K562 (cell line): Measurements from ENCODE around the gene EVL. TPM values are rescaled to one million over a fixed set of nuclear protein-coding genes. Genes with fewer than 3 reads are reported as not detected.

ENCODE experiments used
- AFF1 ChIP-seq, 2 experiments: fragments of 450-650 bp; IDR thresholded peaks; 2 replicates each; pipeline ENCODE4 v1.6.1; 2018; ENCODE audit warnings: mild to moderate bottlenecking in 2 of 2, low read depth in 1 of 2; ENCODE audit not compliant: partially characterized antibody in 2 of 2
- ARID1B ChIP-seq: fragments of 450-650 bp; IDR thresholded peaks from 2 replicates; pipeline ENCODE4 v1.6.1; 2016; ENCODE audit warnings: antibody characterized with exemption, mild to moderate bottlenecking, inconsistent platforms
- BMI1 ChIP-seq: fragments of 150-350 bp; IDR thresholded peaks from 2 replicates; pipeline ENCODE4 v1.6.1; 2014; ENCODE audit warnings: low read length
- CBX8 ChIP-seq: fragments of 200-600 bp; sonication (generic); IDR thresholded peaks from 2 replicates; pipeline ENCODE4 v1.6.1; 2012; ENCODE audit warnings: borderline replicate concordance, mixed run types, low read depth, mild to moderate bottlenecking, moderate library complexity, mixed read lengths, low read length, control low read depth, inconsistent platforms; ENCODE audit not compliant: poor library complexity, severe bottlenecking; ENCODE audit errors: extremely low read depth
- CTBP1 ChIP-seq: fragments of 450-650 bp; IDR thresholded peaks from 2 replicates; pipeline ENCODE4 v1.6.1; 2016; ENCODE audit warnings: borderline replicate concordance
- DDX20 ChIP-seq: fragments of 450-650 bp; IDR thresholded peaks from 2 replicates; pipeline ENCODE4 v1.6.1; 2016; ENCODE audit warnings: missing genetic modification characterization, low read depth, mild to moderate bottlenecking, missing compliant biosample characterization, moderate library complexity
- FIP1L1 ChIP-seq: fragments of 200-400 bp; formaldehyde crosslinking; IDR thresholded peaks from 2 replicates; pipeline ENCODE4 v1.6.1; 2018; ENCODE audit warnings: mild to moderate bottlenecking, low read depth, low read length; ENCODE audit not compliant: poor library complexity, severe bottlenecking
- FOXK1 ChIP-seq: sonication (generic); formaldehyde crosslinking; IDR thresholded peaks from 2 replicates; pipeline ENCODE4 v1.8.0; 2022; ENCODE audit warnings: missing genetic modification reagents, mild to moderate bottlenecking, borderline replicate concordance
- NCOR1 ChIP-seq: fragments of 450-650 bp; IDR thresholded peaks from 2 replicates; pipeline ENCODE4 v1.6.1; 2016; ENCODE audit warnings: mild to moderate bottlenecking, moderate library complexity
- PHB2 ChIP-seq: fragments of 450-650 bp; IDR thresholded peaks from 2 replicates; pipeline ENCODE4 v1.6.1; 2017; ENCODE audit warnings: low read depth
- PTRF ChIP-seq: fragments of 450-650 bp; IDR thresholded peaks from 2 replicates; pipeline ENCODE4 v1.6.1; 2016; ENCODE audit warnings: mild to moderate bottlenecking, missing genetic modification characterization, missing compliant biosample characterization
- SAP30 ChIP-seq: fragments of 200-600 bp; sonication (generic); IDR thresholded peaks from 2 replicates; pipeline ENCODE4 v1.6.1; 2012; ENCODE audit warnings: borderline replicate concordance, low read depth, mild to moderate bottlenecking, moderate library complexity, low read length, control low read depth, inconsistent platforms; ENCODE audit not compliant: insufficient read depth, poor library complexity, severe bottlenecking
- SMARCC2 ChIP-seq: fragments of 450-650 bp; IDR thresholded peaks from 2 replicates; pipeline ENCODE4 v1.6.1; 2017; ENCODE audit warnings: antibody characterized with exemption, moderate library complexity, mild to moderate bottlenecking, low read depth
- SMARCE1 ChIP-seq: fragments of 450-650 bp; IDR thresholded peaks from 2 replicates; pipeline ENCODE4 v1.7.1; 2016; ENCODE audit warnings: mild to moderate bottlenecking
- SPI1 ChIP-seq: IDR thresholded peaks from 2 replicates; pipeline ENCODE4 v1.6.1; 2011; ENCODE audit warnings: low read depth, low read length, control low read depth, borderline replicate concordance
- ZBTB43 ChIP-seq: sonication (generic); formaldehyde crosslinking; IDR thresholded peaks from 2 replicates; pipeline ENCODE4 v1.8.0; 2023; ENCODE audit warnings: mild to moderate bottlenecking, missing genetic modification reagents
- ZNF24 ChIP-seq: fragments of 450-650 bp; IDR thresholded peaks from 2 replicates; pipeline ENCODE4 v1.6.1; 2016
- ZNF384 ChIP-seq: IDR thresholded peaks from 2 replicates; pipeline ENCODE4 v1.6.1; 2012; ENCODE audit warnings: low read depth, low read length, improper control_type of control experiment
- ZNF507 ChIP-seq: conservative IDR thresholded peaks from 2 replicates; pipeline ENCODE4 v1.6.1; 2017; ENCODE audit warnings: missing genetic modification characterization, missing compliant biosample characterization
- ZNF740 ChIP-seq, 3 experiments: fragments of 200-800 bp in 1 of 3; sonication (Bioruptor generic) in 1 of 3; sonication (generic) in 1 of 3; formaldehyde crosslinking in 1 of 3; IDR thresholded peaks; 2 replicates each; pipeline versions ENCODE4 v1.6.1 to v1.8.0; 2016 to 2022; ENCODE audit warnings: mild to moderate bottlenecking in 2 of 3, missing compliant biosample characterization in 2 of 3, missing genetic modification characterization in 2 of 3, missing genetic modification reagents in 1 of 3
- ZNF778 ChIP-seq: fragments of 450-650 bp; formaldehyde crosslinking; IDR thresholded peaks from 2 replicates; pipeline ENCODE4 v1.4.0; 2020; ENCODE audit warnings: mild to moderate bottlenecking, moderate library complexity
- polyA plus RNA-seq, 8 experiments: library from polyadenylated mRNA; depleted of rRNA in 4 of 8; stranded (reverse) in 5 of 8; unstranded in 3 of 8; fragments of >200 nt; fragmentation: Nextera tagmentation in 2 of 8; fragmentation: Illumina TruSeq in 1 of 8; extraction: Ambion mirVana in 2 of 8; extraction: Trizol in 1 of 8; gene quantifications; 2 replicates each; pipeline versions ENCODE4 v1.2.1 to v1.2.3, GENCODE V29; 2011 to 2014; ENCODE audit warnings: inconsistent platforms in 1 of 8, missing spikeins in 1 of 8
- total RNA-seq, 7 experiments: library from RNA; depleted of rRNA in 6 of 7; stranded (reverse); fragments of >200 nt in 6 of 7; fragmentation: Illumina TruSeq in 2 of 7; extraction: Trizol in 2 of 7; gene quantifications; 2 replicates each; pipeline versions ENCODE4 v1.2.1 to v1.2.3, GENCODE V29; 2011 to 2021; ENCODE audit warnings: low replicate concordance in 1 of 7

EVL gene
- total and polyA plus RNA-seq, 9 of the 15 experiments (the other 6 are each of a cell fraction or from before 2014, with no cell fraction given) = 2.9 to 43.4 (median 23.9) TPM

- TF ChIP-seq ZNF740 (CRISPR knock-in tag; IDR thresholded peaks at IDR 0.05) = no peak
- TF ChIP-seq ZNF740 (tag; IDR thresholded peaks at IDR 0.05) = no peak; a peak in 1 of 4 replicates
- peak; percentile 85 for TF ChIP-seq SMARCC2
- no peak for TF ChIP-seq ZNF384
- TF ChIP-seq PTRF (tag) = no peak
- TF ChIP-seq ARID1B = peak; percentile 93
- TF ChIP-seq ZBTB43 (CRISPR knock-in tag) = no peak
- TF ChIP-seq NCOR1 = peak; percentile 65
- no peak for TF ChIP-seq ZNF778 (CRISPR knock-in tag)
- peak; percentile 80 for TF ChIP-seq CTBP1
- peak in 1 of 2 experiments; percentile 21 for TF ChIP-seq AFF1 (IDR thresholded peaks at IDR 0.05; ENCODE audit: low read depth in 1 of 2, partially characterized antibody in 2 of 2)
- TF ChIP-seq CBX8 = no peak
- TF ChIP-seq FIP1L1 = no peak
- TF ChIP-seq SPI1 = peak; percentile 96
- TF ChIP-seq PHB2 = no peak
- no peak for TF ChIP-seq BMI1
- TF ChIP-seq ZNF24 = no peak
- TF ChIP-seq ZNF507 (tag) = no peak
- TF ChIP-seq SAP30 = no peak
- no peak for TF ChIP-seq FOXK1
- no peak for TF ChIP-seq DDX20
- TF ChIP-seq SMARCE1 = peak; percentile 95
Measured at GRCh38 chr14:100067971-100068959, 3.0 kb downstream of the EVL start (continued).
